Prostate gland (tissue), 2 donors: ENCODE data around the gene AOPEP. TPM values are rescaled to one million over a fixed set of nuclear protein-coding genes. Genes with fewer than 3 reads are reported as not detected.

ENCODE experiments used
- DNase-seq: peaks from one replicate; pipeline ENCODE4 v3.0.0-alpha.2; 2019; ENCODE audit warnings: low spot score
- H3K27ac ChIP-seq, 2 donors: fragments of 200-600 bp; sonication (generic); 2 replicates each; pipeline ENCODE4 v1.5.1; 2017 to 2019
- H3K27me3 ChIP-seq: fragments of 200-600 bp; sonication (generic); replicated peaks from 2 replicates; pipeline ENCODE4 v1.5.1; 2019; ENCODE audit not compliant: insufficient read depth
- H3K36me3 ChIP-seq, 2 donors: fragments of 200-600 bp; sonication (generic); 1 replicate in 1 of 2; 2 replicates in 1 of 2; pipeline versions ENCODE4 v1.5.1 to v1.8.1; 2017 to 2019
- H3K4me1 ChIP-seq: fragments of 200-600 bp; sonication (generic); replicated peaks from 2 replicates; pipeline ENCODE4 v1.5.1; 2019
- H3K4me3 ChIP-seq, 2 donors: fragments of 200-600 bp; sonication (generic); 2 replicates each; pipeline ENCODE4 v1.5.1; 2017 to 2019
- H3K9me3 ChIP-seq: fragments of 200-600 bp; sonication (generic); 2 replicates; pipeline ENCODE4 v1.5.1; 2017
- CTCF ChIP-seq, 4 experiments: fragments of 200-600 bp in 2 of 4; fragments of 450-650 bp in 2 of 4; sonication (generic) in 2 of 4; IDR thresholded peaks; 1 replicate in 3 of 4; 2 replicates in 1 of 4; pipeline ENCODE4 v1.5.1; 2016 to 2019; ENCODE audit warnings: antibody characterized with exemption in 4 of 4, mild to moderate bottlenecking in 2 of 4, moderate library complexity in 2 of 4
- POLR2A ChIP-seq: fragments of 450-650 bp; IDR thresholded peaks from one replicate; pipeline ENCODE4 v1.6.1; 2016; ENCODE audit warnings: antibody characterized with exemption, mild to moderate bottlenecking
- POLR2AphosphoS5 ChIP-seq: sonication (generic); formaldehyde crosslinking; IDR thresholded peaks from one replicate; pipeline ENCODE4 v1.6.1; 2017; ENCODE audit warnings: antibody characterized with exemption
- WGBS: methylation state at CpG from one replicate; pipeline ENCODE4 v1.1.5; 2018; 5-methylcytosine and 5-hydroxymethylcytosine counted together
- intact Hi-C: fragments of 100-400 bp; cut with DNase I; formaldehyde crosslinking; loops from one replicate; pipeline ENCODE4 v1.14.2; 2022
- total RNA-seq, 2 donors: library from RNA; depleted of rRNA; stranded (reverse); fragments of >200 nt; gene quantifications; one replicate each; pipeline ENCODE4 v1.1.0, GENCODE V29; 2016

Gene AOPEP
- total RNA-seq, 2 donors from 2014 or later = 107 to 188 TPM

GRCh38 chr9:94693485-94694204, 32.9 kb upstream of the AOPEP start:
- 60% methylated on average over 8 of the region's 8 CpGs for WGBS
- no peak for TF ChIP-seq POLR2A
- no peak for TF ChIP-seq CTCF (IDR thresholded peaks at IDR 0.05)

GRCh38 chr9:94696545-94696944, 30.0 kb upstream of the AOPEP start:
- Histone ChIP-seq H3K27me3 (no peaks in the 10 kb centered on the region), H3K27ac (no peak overlapping the region), H3K9me3 (no peaks in the 10 kb centered on the region), H3K4me3 (no peak overlapping the region), H3K36me3 (no peaks in the 10 kb centered on the region), H3K4me1 (peaks cover 4% of the 10 kb centered on the region)
- WGBS = 93% methylated on average over 5 of the region's 5 CpGs
- TF ChIP-seq POLR2AphosphoS5 = no peak
- no peak for TF ChIP-seq POLR2A
- no peak for TF ChIP-seq CTCF (IDR thresholded peaks at IDR 0.05)
- intact Hi-C loops = no loop called here
- no peak for DNase-seq

More at GRCh38 chr9:94693485-94694204, 32.9 kb upstream of the AOPEP start:
- intact Hi-C loops = no loop called here
- no peaks in the 10 kb centered on the region for H3K27me3 ChIP-seq
- peaks cover 4% of the 10 kb centered on the region for H3K4me1 ChIP-seq
- no peak overlapping the region for H3K4me3 ChIP-seq
- H3K9me3 ChIP-seq = no peaks in the 10 kb centered on the region
- no peak overlapping the region for H3K27ac ChIP-seq
- no peak for DNase-seq
- no peaks in the 10 kb centered on the region for H3K36me3 ChIP-seq

GRCh38 chr9:94697972-94698581, 28.4 kb upstream of the AOPEP start:
- intact Hi-C loops = no loop called here
- no peak overlapping the region for H3K4me3 ChIP-seq
- H3K36me3 ChIP-seq = no peaks in the 10 kb centered on the region
- H3K27me3 ChIP-seq = no peaks in the 10 kb centered on the region
- TF ChIP-seq POLR2AphosphoS5 = peak; percentile 45
- TF ChIP-seq POLR2A = no peak
- TF ChIP-seq CTCF (IDR thresholded peaks at IDR 0.05) = no peak
- WGBS = 50% methylated on average over 5 of the region's 5 CpGs
- DNase-seq = no peak
- H3K9me3 ChIP-seq = no peaks in the 10 kb centered on the region
- H3K27ac ChIP-seq = no peak overlapping the region
- H3K4me1 ChIP-seq = peaks cover 4% of the 10 kb centered on the region

GRCh38 chr9:94699715-94700373, 26.7 kb upstream of the AOPEP start:
- Histone ChIP-seq H3K4me1 (no peaks in the 10 kb centered on the region), H3K27me3 (no peaks in the 10 kb centered on the region), H3K27ac (no peak overlapping the region), H3K4me3 (no peak overlapping the region), H3K36me3 (no peaks in the 10 kb centered on the region), H3K9me3 (no peaks in the 10 kb centered on the region)
- intact Hi-C loops = no loop called here
- TF ChIP-seq POLR2A (no peak), POLR2AphosphoS5 (no peak), CTCF (IDR thresholded peaks at IDR 0.05) (no peak)
- DNase-seq = no peak
- WGBS = 88% methylated on average over 4 of the region's 4 CpGs
